Activated T-helper 1 cell treated with anti-CD3 and anti-CD28 coated beads, Interleukin-2, amount 50 U/mL, for 16 hours (primary cell): ENCODE results near the gene URM1.
A peak's percentile ranks its signal among the peaks of the same experiment; 100 is the strongest.
"Not testable (repeated sequence)": the region's sequence is repeated elsewhere in the genome, so short reads cannot be mapped to it uniquely, and the experiment has no call there.

Experiments
- DNase-seq, 2 donors: peaks; one replicate each; pipeline ENCODE4 v3.0.0-alpha.2; 2020; ENCODE audit warnings: low read depth in 1 of 2, low spot score in 1 of 2

URM1 gene

DNA sequence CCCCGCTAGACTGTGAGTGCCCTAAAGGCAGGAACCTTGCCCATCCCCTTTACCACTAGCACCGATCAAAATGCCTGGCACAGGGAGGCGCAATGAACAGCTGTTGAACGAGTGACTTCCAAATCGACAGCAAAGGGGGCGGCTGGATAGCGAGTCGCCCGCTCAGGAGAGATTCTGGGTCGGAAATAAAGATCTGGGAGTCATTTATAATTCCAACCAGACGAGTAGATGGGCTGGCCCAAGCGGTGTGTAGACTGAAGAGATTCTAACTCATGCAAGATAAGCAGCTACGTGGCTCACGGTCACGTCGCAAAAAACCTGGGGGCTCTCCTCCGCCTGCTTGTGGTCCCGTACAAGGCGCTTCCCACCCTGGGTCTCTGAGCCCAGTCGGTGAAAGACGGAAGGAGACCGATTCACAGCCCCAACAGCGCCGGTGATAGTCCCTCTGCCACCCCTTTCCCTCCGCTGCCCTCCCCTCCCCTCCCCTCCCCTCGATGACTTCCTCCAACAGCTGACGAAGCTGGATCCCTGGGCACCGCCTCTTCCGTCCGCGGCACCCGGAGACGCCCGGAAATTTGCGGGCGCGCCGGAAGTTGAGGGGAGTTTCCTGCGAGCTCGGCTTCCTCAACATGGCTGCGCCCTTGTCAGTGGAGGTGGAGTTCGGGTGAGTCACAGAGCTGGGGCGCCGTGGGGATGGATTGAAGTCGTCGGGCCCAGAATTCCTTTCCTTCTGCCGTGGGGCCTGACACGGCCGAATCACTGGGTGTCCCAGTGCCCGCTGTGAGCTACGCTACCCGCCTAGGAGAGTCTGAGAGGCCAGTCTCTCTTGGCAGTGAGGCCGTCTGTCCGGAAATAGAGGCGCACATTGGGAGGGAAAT lies at the start of gene URM1:
TSS of gene URM1 (plus strand) at position 623 of the 878 bp plus-strand sequence. CDS start at position 630, 7 bp downstream.
- peak; percentile 88 to 96 for DNase-seq

DNA sequence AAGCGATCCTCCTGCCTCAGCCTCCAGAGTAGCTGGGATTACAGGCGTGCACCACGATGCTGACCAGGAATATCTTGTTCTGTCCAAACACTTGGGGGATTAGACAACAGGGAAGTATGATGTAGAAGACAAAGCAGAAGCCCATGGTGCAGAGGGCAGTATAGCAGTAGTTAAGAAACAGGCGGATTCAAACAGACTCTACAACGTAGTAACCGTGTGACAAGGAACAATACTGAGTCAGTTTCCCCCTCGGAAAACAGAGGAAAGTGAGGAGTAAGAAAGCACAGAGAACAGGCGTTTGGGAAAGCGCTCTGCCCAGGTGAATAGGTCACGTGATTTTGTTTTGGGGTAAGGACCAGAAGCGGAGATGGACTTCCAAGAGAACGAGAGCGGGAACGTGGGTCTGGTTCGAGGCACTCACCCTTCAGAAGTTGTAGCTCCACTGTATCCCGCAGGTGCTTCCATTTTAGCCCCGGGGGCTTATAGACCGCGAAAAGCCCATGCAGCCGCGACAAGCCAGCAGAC lies 49.2 kb upstream of the URM1 start:
- no peak for DNase-seq

DNA sequence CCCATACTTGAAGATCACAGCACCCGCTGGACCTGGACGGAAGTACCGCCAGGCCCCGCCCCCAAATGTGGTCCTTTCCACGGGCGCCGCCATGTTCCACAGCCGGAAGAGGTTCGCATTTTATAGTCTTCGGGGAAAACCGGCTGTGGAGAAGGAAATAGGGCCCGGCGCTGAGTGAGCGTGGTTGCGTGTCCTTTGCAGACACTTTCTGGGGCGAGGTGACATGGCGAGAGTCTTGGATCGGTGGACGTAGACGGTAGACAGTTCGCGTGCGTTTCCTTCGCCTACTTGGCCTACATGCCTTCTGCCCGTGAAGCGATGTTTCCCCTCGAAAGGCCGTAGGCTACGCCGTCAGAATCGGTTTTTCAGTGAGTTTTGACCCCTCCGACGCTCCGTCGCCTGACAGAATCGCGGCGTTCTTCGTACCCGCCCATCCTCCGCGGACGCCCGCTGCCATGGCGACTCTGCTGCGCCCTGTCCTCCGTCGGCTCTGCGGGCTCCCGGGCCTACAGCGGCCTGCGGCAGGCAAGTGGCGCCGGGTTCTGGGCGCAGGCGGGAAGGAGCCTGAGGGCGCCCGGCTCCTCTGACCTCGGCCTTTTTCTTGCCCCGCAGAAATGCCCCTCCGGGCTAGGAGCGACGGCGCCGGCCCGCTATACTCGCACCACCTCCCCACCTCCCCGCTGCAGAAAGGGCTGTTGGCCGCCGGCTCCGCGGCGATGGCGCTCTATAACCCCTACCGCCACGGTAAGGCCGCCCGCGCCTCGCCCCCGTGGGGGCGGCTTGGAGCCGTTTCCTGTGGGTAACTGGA lies 48.6 kb upstream of the URM1 start, which contains the start of the genes COQ4 and TRUB2:
TSS of gene COQ4 (plus strand) at position 436 of the 808 bp plus-strand sequence. CDS start at position 456, 20 bp downstream.
TSS of gene TRUB2 (minus strand) at position 44 of the 808 bp plus-strand sequence. CDS start at position 5, 39 bp downstream.
- DNase-seq = peak; percentile 83 to 88

- no peak for DNase-seq
Measured at GRCh38 chr9:128323212-128323730, 47.9 kb upstream of the URM1 start.

- no peak for DNase-seq
Measured at GRCh38 chr9:128323791-128324190, 47.4 kb upstream of the URM1 start.

DNA sequence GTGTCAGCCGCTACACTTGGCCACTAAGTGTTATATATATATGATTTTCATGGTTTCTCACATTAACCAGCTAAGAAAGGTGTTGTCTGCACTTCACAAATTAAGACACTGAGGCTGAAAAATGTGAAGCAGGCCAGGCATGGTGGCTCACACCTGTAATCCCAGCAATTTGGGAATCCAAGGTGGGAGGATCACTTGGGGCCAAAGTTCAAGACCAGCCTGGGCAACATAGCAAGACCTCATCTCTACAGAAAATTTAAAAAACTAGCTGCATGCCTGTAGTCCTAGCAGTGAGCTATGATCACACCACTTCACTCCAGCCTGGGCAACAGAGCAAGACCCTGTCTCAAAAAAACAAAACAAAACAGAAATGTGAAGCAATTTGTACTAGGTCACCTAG lies 46.8 kb upstream of the URM1 start:
- DNase-seq = no peak

GRCh38 chr9:128325629-128326028 lies 45.5 kb upstream of the URM1 start:
- no peak for DNase-seq

GRCh38 chr9:128333451-128333869 lies 37.7 kb upstream of the URM1 start:
- DNase-seq = no peak

- DNase-seq = no peak
Measured at GRCh38 chr9:128335161-128335560, 36.0 kb upstream of the URM1 start.

- no peak for DNase-seq
Measured at GRCh38 chr9:128335914-128336313, 35.3 kb upstream of the URM1 start.

DNA sequence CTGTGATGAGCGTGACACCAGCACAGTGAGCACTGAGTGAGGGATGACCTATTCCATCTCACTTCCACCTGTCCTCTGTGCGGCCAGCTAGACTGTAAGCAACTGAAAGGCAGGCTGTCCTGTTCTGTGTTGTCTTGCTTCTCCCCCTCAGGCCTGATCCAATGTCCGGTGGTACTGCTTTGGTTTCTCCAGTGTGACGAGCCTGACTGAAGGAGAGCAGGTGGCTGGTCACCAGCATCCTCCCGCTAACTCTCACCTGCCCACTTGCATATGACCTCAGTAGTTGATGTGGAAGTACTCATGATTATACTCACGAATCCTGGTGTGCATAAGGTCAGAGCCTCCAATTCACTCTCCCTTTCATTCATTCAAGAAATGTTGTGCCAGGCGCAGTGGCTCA lies 33.2 kb upstream of the URM1 start:
- no peak for DNase-seq

DNA sequence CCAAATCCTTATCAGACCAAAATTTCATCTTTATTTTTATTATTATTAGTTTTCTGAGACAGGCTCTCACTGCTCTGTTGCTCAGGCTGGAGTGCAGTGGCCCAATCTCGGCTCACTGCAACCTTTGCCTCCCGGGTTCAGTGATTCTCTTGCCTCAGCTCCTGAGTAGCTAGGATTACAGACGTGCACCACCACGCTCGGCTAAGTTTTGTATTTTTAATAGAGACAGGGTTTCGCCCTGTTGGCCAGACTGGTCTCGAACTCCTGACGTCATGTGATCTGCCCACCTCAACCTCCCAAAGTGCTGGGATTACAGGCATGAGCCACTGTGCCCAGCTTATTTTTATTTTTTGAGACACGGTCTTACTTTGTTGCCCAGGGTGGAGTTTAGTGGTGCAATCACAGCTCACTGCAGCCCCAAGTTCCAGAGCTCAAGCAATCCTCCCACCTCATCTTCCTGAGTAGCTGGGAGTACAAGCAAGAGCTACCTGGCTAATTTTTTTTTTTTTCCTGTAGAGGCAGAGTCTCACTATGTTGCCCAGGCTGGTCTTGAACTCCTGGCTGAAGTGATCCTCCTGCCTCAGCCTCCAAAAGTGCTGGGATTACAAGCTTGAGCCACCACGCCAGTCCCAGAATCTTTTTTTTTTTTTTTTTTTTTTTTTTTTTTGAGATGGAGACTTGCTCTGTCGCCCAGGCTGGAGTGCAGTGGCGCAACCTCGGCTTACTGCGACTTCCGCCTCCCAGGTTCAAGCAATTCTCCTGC lies 32.1 kb upstream of the URM1 start:
- DNase-seq = not testable (repeated sequence)

GRCh38 chr9:128339761-128340690 lies 31.1 kb upstream of the URM1 start, which contains the start of gene SLC27A4:
TSS of gene SLC27A4 (plus strand) at chr9:128340527. CDS start at chr9:128343133, 2,606 bp downstream.
- DNase-seq = peak; percentile 57 to 76

DNA sequence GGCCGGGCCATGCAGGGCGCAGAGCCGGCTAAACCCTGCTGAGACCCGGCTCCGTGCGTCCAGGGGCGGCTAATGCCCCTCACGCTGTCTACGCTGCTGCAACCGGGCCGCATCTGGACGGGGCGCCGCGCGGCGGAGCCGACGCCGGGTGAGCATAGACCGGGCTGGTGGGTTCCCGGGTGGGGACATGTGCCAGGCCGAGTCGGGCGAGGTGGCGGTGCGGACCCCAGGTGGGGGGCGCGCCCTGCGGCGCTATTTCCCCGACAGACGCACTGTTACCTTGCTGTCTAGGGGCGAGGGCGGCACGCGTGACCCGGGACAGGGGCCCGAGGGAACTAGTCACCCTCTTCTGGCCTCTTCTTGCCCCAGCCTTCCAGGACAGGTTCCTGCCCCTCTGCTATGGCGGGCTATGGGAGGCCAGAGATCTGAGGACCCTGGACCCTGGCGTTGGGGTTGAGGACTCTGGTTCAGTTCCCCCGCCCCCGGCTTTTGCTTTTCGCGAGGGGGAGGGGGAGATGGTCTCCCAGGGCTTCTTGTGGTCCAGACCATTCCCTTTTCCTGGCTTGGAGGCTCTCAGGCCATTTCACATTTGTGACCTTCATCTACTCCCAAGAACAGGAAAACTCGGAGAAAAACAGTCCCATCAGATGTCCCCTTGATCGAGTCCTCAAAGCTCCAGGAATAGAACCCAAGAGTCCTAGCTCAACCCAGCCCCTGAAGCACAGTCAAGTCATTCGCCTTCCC lies 30.3 kb upstream of the URM1 start:
- DNase-seq = no peak

DNA sequence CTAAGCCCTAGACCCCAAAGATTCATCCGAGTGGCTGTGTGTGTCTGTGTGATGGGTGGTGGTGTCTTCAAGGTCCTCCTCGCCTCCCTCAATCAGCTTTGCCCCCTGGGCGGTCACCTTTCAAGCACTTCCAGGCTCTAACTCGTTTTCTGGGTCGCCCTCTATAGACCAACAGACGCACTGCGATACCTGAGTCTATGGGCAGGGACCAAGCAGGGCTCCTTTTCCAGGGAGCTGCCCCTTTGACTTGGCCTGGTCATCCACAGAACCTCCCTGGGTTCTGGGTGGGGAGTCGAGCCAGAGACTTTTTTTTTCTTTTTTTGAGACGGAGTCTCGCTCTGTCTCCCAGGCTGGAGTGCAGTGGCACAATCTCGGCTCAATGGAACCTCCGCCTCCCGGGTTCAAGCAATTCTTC lies 29.7 kb upstream of the URM1 start:
- peak; percentile 28 to 45 for DNase-seq

DNA sequence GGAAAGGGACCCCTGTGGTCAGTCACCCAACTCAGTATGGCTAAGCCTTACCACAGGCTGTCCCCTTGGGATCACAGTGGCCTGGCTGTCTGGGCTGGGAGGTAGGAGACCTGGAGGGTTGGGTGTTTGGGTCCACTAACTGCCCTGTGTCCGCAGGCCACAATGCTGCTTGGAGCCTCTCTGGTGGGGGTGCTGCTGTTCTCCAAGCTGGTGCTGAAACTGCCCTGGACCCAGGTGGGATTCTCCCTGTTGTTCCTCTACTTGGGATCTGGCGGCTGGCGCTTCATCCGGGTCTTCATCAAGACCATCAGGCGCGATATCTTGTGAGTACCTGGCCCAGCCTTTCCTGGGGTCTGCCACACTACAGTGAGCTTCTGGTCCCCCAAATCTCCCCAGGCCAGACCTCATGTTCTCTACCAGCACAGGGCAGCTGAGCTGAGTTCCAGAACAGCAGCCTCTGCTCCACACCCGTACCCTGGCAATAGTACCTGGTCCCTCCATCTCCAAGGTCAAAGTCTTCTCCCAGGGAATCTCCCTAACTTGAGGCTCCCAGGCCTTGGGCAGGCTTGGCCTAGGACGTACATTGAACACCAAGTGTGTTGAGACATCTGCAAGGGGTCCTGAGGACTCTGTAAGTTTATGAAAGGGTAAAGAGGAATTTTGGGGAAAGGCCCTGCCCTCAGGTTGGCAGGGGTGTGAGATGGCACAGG lies 28.0 kb upstream of the URM1 start:
- no peak for DNase-seq

DNA sequence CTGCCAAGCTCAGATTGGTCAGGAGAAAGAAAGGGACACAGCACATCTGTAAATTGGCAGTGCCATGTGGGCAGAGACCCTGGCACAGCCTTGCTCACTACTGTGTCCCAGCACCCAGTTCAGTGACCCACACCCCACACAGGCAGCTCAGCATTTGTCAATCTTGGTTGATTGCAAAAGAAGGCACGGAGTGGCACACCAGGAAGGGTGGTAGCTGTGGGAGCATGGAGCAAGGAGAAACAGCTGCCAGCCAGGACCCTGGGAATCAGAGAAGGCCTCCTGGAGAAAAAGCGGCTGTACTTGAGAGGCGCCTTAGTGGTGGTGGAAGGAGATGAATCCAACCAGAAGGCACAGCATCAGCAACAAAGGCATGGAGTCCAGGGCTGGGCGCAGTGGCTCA lies 27.3 kb upstream of the URM1 start:
- no peak for DNase-seq
